Tibial nerve (tissue), 4 donors: ENCODE data around the gene SAMD7.

Source experiments
- EP300 ChIP-seq, 2 donors: sonication (generic); formaldehyde crosslinking; IDR thresholded peaks; one replicate each; pipeline ENCODE4 v1.6.1; 2017; ENCODE audit warnings: antibody characterized with exemption in 2 of 2, mild to moderate bottlenecking in 1 of 2
- POLR2A ChIP-seq, 2 donors: fragments of 450-650 bp; IDR thresholded peaks; one replicate each; pipeline ENCODE4 v1.6.1; 2017; ENCODE audit warnings: antibody characterized with exemption in 2 of 2, mild to moderate bottlenecking in 2 of 2, moderate library complexity in 2 of 2
- TF ChIP-seq, protein P1 (sequence below), 5 experiments: fragments of 200-600 bp in 3 of 5; fragments of 450-650 bp in 2 of 5; sonication (generic) in 3 of 5; IDR thresholded peaks; one replicate each; pipeline ENCODE4 v1.5.1; 2016 to 2019; ENCODE audit warnings: antibody characterized with exemption in 5 of 5, mild to moderate bottlenecking in 3 of 5, moderate library complexity in 2 of 5

DNA sequence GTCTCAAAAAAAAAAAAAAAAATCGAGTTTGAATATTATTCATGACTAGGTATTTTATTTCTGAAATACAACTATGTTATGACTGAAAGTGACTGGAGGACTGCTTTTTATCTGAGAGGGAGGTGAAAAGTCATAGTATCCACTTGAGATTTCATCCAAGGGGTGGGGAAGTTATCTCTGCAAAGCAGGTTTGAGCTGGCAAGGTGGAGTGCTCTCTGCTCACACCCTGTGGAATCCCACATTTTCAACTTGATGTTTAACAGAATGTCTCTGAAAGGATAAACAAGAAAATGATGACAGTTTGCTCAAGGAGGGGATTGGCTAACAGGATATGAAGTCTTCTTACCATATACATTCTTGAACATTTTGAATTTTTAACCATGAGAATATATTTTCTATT, 27.9 kb downstream of the SAMD7 start:
- TF ChIP-seq, protein P1, sequence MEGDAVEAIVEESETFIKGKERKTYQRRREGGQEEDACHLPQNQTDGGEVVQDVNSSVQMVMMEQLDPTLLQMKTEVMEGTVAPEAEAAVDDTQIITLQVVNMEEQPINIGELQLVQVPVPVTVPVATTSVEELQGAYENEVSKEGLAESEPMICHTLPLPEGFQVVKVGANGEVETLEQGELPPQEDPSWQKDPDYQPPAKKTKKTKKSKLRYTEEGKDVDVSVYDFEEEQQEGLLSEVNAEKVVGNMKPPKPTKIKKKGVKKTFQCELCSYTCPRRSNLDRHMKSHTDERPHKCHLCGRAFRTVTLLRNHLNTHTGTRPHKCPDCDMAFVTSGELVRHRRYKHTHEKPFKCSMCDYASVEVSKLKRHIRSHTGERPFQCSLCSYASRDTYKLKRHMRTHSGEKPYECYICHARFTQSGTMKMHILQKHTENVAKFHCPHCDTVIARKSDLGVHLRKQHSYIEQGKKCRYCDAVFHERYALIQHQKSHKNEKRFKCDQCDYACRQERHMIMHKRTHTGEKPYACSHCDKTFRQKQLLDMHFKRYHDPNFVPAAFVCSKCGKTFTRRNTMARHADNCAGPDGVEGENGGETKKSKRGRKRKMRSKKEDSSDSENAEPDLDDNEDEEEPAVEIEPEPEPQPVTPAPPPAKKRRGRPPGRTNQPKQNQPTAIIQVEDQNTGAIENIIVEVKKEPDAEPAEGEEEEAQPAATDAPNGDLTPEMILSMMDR (IDR thresholded peaks at IDR 0.05), result no peak
- no peak for TF ChIP-seq EP300 (IDR thresholded peaks at IDR 0.05)
- no peak for TF ChIP-seq POLR2A (IDR thresholded peaks at IDR 0.05)
